ENCODE data around the gene PRIM1.
"Not testable (repeated sequence)": the region's sequence is repeated elsewhere in the genome, so short reads cannot be mapped to it uniquely, and the experiment has no call there.

GRCh38 chr12:56726196-56726675 is 25.9 kb downstream of the PRIM1 start:
- TF ChIP-seq POLR2A, CTCF (IDR thresholded peaks at IDR 0.05): not testable (repeated sequence)
